GM19455 (cell line): Measurements from ENCODE around the gene PPM1L.

Experiments
- ATAC-seq: cut with Tn5 transposase; IDR thresholded peaks from one replicate; pipeline ENCODE4 v1.9.1; 2021; ENCODE audit not compliant: unreplicated experiment

The PPM1L gene

DNA sequence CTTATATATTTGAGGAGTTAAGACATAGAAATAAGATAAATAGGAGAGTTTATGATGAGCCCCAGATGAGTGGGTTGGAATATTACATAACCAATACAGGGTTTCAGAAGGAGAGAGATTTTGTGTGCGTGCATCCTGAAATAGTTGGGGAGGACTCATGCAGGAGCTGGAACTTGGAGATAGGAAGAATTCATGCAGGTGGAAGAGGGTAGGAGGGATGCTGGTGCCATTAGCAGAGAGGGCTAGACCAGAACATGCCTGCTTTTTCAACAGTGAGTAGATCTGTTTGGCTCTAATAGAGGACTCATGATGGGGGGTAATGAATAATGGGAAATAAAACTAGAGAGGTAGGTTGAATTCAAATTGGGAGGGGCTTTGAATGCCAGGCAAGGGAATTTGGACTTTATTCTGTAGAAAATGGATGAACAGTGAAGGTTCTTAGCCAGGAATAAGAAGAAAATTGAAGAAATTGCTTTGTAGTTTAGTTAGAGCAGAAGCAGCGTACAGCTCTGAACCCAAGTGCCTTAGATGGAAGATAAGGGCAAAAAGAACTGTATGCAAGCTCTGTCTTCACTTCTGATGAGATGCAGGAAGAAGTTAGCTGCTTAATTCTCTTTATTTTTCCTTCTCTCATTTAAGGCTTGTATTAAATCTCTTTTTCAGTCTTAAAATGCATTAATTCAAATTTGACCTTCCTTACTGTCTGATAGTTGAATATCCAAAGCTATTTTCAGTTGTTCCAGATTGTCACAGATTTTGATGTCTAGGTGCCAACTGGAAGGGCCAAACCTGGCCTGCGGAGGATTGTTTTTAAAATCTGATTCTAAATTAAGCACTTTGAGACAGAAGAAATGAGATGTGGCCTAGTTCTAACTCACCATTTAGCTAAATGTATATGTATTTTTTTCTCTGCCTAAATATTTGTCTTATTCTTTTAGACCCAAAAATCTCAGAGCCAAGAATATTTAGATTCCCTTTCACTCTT is 86.3 kb downstream of the PPM1L start:
- ATAC-seq: no peak

DNA sequence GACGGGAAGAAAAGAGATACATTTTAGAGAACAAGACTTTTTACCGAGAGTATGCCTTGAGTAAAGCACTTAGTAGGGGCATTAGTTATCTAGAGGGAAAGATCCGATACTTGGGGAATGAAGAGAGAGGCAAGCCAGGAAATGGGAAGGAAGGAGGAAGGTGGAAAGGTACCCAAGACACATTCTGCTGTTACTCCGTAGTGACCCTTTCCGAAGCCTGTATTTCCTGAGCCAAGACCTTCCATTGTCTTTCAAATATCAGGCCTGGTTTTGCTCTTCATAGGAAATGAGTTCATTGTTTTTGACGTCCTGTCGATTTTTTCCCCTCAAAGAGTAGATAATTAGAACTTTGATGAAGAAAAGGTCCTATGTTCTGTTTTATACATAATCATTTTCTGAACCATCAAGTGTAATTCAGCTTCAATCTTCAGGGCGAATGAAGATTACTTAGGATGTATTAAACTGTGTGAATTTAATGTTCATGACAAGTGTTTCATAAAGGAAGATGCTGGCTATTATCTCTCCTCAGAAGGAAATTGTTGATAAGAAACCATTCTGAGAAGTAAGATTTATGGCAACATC is 95.7 kb downstream of the PPM1L start:
- no peak for ATAC-seq

DNA sequence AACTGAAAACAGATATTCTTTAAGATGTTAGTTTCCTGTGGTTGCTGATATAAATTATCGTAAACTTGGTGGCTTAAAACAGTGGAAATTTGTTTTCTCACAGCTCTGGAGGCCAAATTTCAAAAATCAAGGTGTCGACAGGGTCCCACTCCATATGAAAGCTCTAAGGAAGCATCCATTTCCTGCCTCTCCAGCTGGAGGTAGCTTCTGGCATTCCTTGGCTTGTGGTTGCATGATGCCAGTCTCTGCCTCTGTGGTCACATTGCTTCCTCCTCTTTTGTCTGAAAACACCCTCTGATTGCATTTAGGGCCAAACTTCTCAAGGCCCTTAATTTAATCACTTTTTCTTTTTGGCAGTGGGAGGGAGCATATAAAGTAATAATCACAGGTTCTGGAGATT is 96.8 kb downstream of the PPM1L start:
- ATAC-seq: no peak

DNA sequence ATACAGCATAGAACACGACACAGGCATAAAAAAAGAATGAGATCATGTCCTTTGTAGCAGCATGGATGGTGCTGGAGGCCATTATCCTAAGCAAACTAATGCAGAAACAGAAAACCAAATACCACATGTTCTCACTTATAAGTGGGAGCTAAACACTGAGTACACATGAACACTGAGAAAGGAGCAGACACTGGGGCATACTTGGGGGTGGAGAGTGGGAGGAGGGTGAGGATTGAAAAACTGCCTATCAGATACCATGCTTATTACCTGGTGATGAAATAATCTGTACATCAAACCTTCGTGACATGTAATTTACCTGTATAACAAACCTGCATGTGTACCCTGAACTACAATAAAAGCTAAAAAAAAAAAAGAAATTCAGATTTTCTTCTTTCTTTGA is 100.4 kb downstream of the PPM1L start:
- no peak for ATAC-seq

DNA sequence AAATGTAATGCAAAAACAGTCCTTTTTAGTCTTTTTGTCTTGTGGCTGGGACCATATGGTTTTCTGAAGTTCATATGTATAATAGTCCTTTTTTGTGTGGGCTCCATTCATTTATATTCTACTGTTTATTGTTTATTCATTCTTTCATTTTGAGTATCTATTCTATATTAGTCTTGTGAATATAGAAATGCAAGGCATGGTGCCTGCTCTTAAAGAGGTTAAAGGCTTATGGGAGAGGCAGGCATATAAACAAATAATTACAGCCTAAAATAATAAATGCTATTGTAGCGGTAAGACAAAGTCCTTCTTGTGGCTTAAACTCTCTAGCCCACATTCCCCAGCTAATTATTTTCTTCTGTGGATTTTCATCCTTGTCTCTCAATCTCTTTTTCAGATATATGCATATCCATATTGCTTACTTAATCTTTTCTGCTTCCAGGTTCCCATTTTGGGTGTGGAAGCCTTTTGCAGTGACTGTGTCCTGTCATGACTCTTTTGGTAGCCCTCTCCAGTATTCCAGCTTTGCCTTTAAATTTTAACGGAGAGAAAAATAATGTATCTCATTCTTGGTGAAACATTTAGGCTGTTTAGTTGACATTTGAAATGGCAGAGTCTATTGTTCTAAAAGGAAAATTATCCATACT is 101.6 kb downstream of the PPM1L start:
- ATAC-seq: no peak

DNA sequence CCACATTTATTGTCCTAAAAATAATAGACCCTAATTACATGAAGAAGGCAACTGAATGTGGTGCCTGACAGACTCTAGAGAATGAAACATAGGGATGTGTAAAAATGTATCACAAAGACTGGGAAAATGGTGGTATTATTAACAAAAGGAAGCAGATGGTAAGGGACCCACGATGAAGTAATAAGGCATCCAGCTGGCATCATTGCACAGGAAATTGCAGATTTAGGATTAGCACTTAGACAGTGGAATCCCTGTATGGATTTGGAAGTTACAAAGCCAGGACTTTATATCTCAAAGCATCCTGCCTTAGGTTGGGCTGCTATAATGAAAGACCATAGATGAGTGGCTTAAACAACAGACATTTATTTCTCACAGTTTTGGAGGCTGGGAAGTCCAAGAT is 104.3 kb downstream of the PPM1L start:
- ATAC-seq: no peak

DNA sequence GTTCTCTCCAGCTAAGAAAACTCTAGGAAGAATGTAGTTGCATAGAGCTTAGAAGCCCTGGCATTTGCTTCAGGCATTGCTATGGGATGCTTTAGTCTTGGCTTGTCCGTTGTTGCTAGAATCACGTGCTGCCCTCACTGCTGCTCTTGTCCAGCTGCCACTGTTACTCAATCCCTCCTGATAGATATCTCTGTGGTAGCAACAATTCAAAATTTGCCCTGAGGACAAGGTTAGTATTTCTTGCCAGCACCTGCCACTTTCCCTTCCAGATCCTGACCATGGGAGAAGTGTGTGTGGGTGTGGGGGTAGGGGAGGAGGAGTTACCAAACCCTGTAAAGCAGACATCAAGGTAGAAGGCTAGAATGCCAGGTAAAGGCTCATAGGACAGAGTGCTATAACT is 113.8 kb downstream of the PPM1L start:
- ATAC-seq: no peak

DNA sequence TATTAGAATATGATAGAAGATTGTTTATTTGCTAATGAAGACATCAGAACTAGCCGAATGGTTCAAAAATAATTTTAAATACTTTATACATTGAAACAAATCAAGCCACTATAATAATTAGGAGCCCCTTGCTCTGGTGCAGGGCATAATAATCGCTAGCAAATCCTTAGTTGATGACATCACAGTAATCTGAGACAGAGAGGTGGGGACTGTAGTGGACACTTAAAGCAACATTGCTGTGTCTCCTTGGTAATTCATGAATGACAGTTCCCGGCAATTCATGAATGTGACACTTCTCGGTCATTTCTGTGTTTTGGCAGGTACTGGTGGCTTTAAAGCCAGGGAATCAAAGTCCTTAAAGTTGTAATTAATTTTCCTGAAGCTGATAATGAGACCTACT is 114.3 kb downstream of the PPM1L start:
- no peak for ATAC-seq

DNA sequence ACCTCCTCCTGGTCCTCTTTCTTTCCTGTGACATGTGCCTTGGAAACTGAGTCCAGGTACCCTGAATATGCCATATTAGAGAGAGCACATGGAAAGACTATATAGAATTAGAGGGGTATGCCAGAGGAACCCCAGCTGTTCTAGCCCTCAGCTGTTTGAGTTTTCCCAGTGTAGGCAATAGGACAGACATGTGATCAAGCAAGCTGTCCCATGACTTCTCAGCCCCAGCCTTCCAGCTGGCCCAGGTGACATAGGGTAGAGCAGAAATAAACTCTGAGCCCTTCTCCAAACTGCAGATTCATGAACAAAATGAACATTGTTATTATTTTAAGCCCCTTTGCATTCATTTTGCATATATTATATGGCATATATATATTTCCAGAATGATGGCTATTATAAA is 118.7 kb downstream of the PPM1L start:
- no peak for ATAC-seq

DNA sequence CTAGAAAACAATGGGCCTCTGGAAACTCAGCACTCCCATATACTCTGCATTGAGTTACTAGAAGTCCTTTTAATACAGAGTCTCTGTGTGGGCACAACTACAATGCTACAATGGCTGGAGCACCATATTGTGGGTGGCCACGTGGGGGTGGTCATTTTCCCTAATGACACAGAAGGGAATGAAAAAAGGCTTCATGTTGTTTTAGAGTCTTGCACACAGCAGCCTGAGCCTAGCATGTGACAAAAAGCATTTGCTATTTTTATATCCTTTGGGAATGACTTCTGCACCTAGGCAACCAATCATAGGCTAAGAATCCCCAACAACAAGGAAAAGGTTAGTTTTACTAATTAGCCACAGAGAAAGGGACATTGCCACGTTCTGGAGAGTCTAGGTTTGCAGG is 120.6 kb downstream of the PPM1L start:
- ATAC-seq: no peak

DNA sequence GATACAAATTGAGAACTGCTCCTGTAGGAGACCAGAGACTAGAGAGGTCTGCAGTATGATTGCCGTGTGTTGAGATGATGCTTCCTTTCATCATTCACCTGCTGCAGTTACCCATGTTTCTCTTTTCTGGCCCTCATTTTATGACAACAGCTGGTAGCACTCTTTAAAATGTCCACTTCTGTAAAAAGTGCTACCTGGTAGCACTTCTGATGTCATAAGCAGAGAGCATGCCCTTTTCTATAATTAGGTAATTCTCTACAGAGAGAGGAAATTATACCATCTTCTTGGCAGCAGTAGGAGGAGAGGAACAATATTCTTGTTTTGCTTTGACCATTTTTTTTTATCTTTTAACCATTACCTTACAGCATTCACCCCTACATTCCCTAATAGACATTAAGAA is 123.8 kb downstream of the PPM1L start:
- ATAC-seq: no peak

DNA sequence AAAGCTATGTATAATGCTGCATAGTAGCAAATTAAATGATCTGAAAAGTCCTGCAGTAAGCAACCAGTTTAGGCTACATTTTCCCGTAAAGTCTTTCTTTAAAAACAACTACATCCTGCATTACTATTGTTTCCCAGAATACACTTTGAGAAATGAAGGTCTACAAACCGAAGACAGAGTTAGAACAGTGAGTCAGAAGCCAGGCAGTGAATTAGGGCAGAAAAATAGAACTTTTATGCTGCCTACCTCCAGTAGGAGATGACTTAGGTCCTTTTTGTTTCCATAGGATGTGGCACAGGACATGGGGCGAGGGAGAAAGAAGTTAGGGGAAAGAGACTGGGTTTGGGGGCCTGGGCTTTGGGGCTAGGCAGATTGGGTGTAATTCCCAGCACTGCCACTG is 127.3 kb downstream of the PPM1L start:
- ATAC-seq: no peak

DNA sequence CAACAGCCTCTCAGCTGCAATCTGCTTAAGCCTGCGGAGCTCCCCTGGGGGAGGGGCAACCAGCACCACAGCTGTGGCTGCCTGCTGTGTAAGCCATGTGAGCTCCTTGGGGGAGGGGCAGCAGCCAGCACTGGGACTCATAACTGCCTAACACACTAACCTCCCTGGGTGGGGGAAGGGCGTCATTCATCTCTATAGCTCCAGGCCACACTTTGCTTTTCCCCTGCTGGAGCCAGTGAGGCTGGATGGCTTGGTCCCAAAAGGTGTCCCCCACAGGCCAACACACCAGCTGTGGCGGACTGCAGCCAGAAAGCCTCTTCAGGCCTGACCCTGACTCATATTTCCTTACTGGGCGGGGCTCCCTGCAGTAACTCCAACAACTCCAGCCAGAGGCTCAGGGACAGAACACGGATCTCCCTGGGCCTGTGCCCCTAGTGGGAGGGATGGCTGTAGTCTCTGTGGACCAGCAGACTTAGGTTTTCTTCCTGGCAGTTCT is 129.8 kb downstream of the PPM1L start:
- ATAC-seq: peak; percentile 47

DNA sequence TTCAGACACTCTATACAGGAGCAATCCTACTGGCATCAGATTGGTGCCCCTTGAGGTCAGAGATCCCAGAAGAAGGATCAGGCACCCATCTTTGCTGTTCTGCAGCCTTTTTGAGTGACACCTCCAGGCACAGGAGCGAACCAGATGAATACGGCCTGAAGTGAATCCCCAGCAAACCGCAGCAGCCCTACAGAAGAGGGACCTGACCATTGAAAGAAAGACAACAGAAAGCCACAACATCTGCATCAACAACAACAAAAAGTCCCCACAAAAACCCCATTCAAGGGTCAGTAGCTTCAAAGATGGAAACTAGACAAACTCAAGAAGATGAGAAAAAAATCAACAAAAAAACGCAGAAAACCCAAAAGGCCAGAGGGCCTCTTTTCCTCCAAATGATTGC is 130.4 kb downstream of the PPM1L start:
- ATAC-seq: peak; percentile 93

DNA sequence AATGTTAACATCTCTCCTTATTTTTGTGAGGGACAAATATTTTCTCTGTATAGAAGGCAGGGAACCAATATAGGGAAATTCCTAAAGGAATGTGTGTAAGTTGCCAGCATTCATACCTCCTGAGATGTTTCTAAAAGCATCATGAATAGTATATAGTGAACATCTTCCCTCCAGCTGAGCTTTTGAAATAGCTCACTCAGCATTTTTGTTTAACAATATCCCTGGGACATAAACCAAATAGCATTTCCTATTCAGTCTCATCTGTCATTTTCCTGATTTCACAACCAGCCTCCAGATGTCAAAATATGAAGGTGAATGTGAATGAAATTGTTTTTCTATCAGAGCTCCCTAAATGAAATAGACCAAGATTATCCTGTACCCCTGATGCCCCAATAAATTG is 137.2 kb downstream of the PPM1L start:
- ATAC-seq: no peak

DNA sequence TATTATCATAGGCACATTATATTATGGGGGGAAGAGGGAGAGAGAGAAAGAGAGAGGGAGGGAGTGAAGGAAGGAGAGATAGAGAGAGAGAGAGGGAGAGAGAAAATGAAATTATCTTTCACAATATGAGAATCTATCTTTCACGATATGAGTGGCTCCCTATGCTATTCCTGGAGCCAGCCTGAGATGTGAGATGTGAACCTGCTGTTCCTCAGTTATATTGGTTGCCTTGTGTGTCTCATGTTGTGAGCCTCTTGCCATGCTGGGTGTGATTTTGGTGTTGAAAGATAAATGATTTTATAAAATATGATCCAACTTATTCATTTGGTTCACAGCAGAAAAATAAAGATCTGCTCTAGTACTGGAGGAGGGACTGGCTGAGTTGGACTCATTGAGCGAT is 148.7 kb downstream of the PPM1L start:
- ATAC-seq: no peak

DNA sequence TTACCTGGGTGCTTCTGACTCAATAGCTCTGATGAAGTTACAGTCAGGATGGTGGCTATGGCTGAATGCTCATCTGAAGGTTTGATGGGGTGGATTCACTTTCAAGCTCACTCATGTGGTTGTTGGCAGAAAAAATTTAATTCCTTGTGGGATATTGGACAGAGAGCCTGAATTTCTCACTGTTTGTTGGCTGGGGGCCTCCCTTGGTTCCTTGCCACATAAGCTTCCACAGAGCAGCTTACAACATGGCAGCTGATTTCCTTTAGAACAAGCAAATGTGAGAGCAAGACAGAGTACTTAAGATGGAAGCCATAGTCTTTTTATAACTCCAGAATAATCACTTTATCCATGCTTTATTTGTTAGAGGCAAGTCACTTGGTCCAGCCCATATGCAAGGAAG is 150.6 kb downstream of the PPM1L start:
- no peak for ATAC-seq

DNA sequence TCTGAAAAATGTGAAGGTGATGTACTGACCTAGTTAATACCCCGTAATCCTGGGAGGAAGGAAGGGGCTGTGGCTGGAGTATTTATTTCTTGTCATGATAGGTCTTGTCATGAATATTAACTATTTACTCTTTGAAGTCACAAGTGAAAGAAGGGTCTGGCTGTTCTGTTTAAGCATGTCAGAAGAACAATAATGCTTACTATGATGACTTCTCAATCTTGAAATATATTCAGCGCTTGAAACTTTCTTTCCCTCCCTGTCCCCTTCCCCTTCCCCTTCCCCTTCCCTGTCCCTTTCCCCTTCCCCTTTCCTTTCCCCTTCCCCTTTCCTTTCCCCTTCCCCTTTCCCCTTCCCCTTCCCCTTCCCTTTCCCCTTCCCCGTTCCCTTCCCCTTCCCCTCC is 153.9 kb downstream of the PPM1L start:
- ATAC-seq: no peak

DNA sequence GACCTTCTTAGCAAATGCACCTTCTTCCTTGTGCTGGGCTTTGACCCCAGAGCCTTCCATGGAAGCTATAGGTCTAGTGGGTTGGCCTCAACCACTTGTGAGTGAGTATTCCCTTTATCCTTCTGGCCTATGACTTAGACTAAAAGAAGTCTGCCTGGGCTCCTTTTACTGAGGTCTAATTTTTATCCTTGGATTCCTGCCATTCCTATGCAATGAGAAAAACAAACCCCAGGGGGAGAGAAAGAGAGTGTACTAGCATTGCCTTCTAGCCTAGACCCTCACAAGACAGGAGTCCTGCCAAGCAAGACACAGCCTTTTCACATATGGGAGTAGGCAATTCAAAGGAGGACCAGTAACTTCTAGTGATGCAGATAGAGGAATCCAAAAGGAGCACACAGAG is 155.4 kb downstream of the PPM1L start:
- no peak for ATAC-seq

DNA sequence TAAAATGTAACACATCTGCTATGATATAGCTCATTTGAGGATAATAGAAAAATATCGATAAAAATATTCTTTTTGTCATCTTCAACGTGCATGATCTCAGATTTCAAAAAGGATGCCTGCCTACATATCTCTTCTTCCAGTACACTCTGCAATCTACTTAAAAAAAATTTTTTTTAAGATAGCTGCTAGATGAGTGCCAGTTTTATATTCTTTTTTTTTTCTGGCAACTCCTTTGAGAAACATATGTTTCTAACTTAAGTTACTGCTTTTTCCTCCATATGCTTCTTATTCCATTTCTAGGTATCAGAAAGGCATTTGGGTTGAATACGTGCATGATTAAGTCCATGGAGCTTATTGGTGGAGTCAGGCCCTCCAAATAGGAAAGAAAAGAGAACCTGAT is 160.4 kb downstream of the PPM1L start:
- no peak for ATAC-seq

DNA sequence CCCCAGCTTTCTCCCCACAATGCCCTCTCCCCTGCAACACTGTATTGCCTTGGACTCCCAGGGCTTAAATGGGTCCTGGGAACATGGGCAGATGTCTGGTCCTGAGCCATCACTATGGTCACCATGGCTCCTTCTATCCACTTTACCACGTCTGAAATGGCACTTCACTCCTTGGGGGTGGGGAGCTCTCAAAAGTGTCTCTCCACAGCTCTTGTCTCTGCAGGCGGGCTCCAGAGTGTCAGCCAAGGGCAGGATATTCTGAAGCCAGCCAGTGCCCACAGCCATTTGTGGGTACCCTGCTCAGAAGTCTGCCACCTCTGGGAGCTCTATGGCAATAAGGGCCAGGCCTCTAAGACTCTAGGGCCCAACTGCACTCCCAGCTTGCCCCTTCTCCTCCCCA is 163.9 kb downstream of the PPM1L start:
- ATAC-seq: no peak
